Left colon (tissue), 2 donors: ENCODE results near the gene GRIN2C. TPM values are rescaled to one million over a fixed set of nuclear protein-coding genes. Genes with fewer than 3 reads are reported as not detected.
"Not testable (repeated sequence)": the region's sequence is repeated elsewhere in the genome, so short reads cannot be mapped to it uniquely, and the experiment has no call there.

ENCODE experiments used
- ATAC-seq: fragments of 200-7000 bp; cut with Tn5 transposase; one replicate; pipeline ENCODE4 v1.9.1; 2020; ENCODE audit warnings: mild to moderate bottlenecking, moderate library complexity
- DNase-seq, 2 donors: peaks; one replicate each; pipeline ENCODE4 v3.0.0-alpha.2; 2020
- intact Hi-C, 2 donors: fragments of 100-400 bp; cut with DNase I in 1 of 2; cut with micrococcal nuclease in 1 of 2; formaldehyde crosslinking; loops; one replicate each; pipeline versions ENCODE4 v1.11.2 to v1.14.0; 2022; cut with DNase I, micrococcal nuclease
- long read RNA-seq: library from polyadenylated mRNA; unstranded; transcript quantifications from one replicate; pipeline ENCODE4 v2.0.0, GENCODE V29; 2021
- total RNA-seq, 2 donors: library from RNA; stranded (reverse); fragmentation: NEBNext Ultra II Directional; extraction: Animal tissue kit (Norgen Biotek cat#: 25700); gene quantifications; one replicate each; pipeline ENCODE4 v1.2.1, GENCODE V29; 2021
- donor health status: DM: no; HTN: no; CAD: no.
- donor health status: DM: yes; HTN: yes; CAD: no.

GRIN2C gene
- under 1 TPM; 0.09 to 0.45 TPM for total RNA-seq
- long read RNA-seq = 0 reads

GRCh38 chr17:74859459-74860228 is at the start of gene GRIN2C:
Gene GRIN2C (minus strand): TSS chr17:74859885. CDS start chr17:74855092, 4,793 bp downstream.
- intact Hi-C loops = loop anchor here (5.0 to 10.0 kb wide), 2 partner anchors 65 to 67 kb away; no protein-coding TSS in a partner anchor
- no peak for ATAC-seq
- DNase-seq = no peak

- intact Hi-C loops, ATAC-seq, DNase-seq: not testable (repeated sequence)
These were observed 49.4 kb upstream of the GRIN2C start for GRCh38 chr17:74909097-74909496.

GRCh38 chr17:74907012-74907411 is 47.3 kb upstream of the GRIN2C start:
- ATAC-seq = no peak
- intact Hi-C loops = no loop called here
- DNase-seq = no peak

GRCh38 chr17:74906214-74906793 is 46.6 kb upstream of the GRIN2C start:
- intact Hi-C loops, ATAC-seq, DNase-seq: not testable (repeated sequence)

GRCh38 chr17:74904687-74905409 is 45.2 kb upstream of the GRIN2C start:
- no peak for DNase-seq
- intact Hi-C loops = no loop called here
- ATAC-seq = no peak

- no peak for ATAC-seq
- intact Hi-C loops = no loop called here
- DNase-seq = no peak
These were observed 44.0 kb upstream of the GRIN2C start for GRCh38 chr17:74903671-74904070.

GRCh38 chr17:74903034-74903433 is 43.3 kb upstream of the GRIN2C start:
- ATAC-seq (no peak), DNase-seq (no peak)
- intact Hi-C loops = no loop called here

GRCh38 chr17:74901353-74902135 is 41.9 kb upstream of the GRIN2C start:
- no peak for DNase-seq
- intact Hi-C loops = no loop called here
- ATAC-seq = no peak

- DNase-seq (no peak), ATAC-seq (no peak)
- intact Hi-C loops = no loop called here
These were observed 40.5 kb upstream of the GRIN2C start for GRCh38 chr17:74900208-74900607.

GRCh38 chr17:74898376-74898946 is 38.8 kb upstream of the GRIN2C start:
- DNase-seq (no peak), ATAC-seq (no peak)
- intact Hi-C loops = no loop called here

- ATAC-seq (no peak), DNase-seq (no peak)
- intact Hi-C loops = no loop called here
These were observed 34.4 kb upstream of the GRIN2C start for GRCh38 chr17:74893936-74894671.

GRCh38 chr17:74892974-74893911 is 33.6 kb upstream of the GRIN2C start, which contains the start of gene FADS6:
Gene FADS6 (minus strand): TSS chr17:74893633. CDS start chr17:74893595, 38 bp downstream.
- DNase-seq (peak in 1 of 2 donors; percentile 41), ATAC-seq (peak; percentile 93)
- intact Hi-C loops = no loop called here

- no peak for DNase-seq
- no peak for ATAC-seq
These were observed 32.5 kb upstream of the GRIN2C start for GRCh38 chr17:74892013-74892841.

GRCh38 chr17:74890554-74890953 is 30.9 kb upstream of the GRIN2C start:
- DNase-seq (no peak), ATAC-seq (no peak)
- intact Hi-C loops = no loop called here

More at GRCh38 chr17:74892013-74892841, 32.5 kb upstream of the GRIN2C start:
- intact Hi-C loops = no loop called here

- ATAC-seq (no peak), DNase-seq (no peak)
- intact Hi-C loops = no loop called here
These were observed 28.8 kb upstream of the GRIN2C start for GRCh38 chr17:74888469-74888868.

GRCh38 chr17:74883241-74883745 is 23.6 kb upstream of the GRIN2C start:
- ATAC-seq = no peak
- no peak for DNase-seq

More at GRCh38 chr17:74883241-74883745, 23.6 kb upstream of the GRIN2C start:
- intact Hi-C loops = no loop called here
